Cerebellar nuclear complex (tissue), 1 donor: ENCODE measurements around the gene PUS7L.
A peak's percentile ranks its signal among the peaks of the same experiment; 100 is the strongest.
"Not testable (repeated sequence)": the region's sequence is repeated elsewhere in the genome, so short reads cannot be mapped to it uniquely, and the experiment has no call there.

ENCODE experiments used
- DNase-seq, 2 experiments: peaks; one replicate each; lab custom pipeline; 2025; lab: John Stamatoyannopoulos, UW

PUS7L gene

GRCh38 chr12:43758728-43759563 is at the start of gene PUS7L, which contains the start of gene IRAK4:
TSS of gene PUS7L (minus strand) at chr12:43758790. CDS start at chr12:43755245, 3,545 bp downstream.
TSS of gene IRAK4 (plus strand) at chr12:43758951. CDS start at chr12:43768112, 9,161 bp downstream.
- peak; percentile 56 to 87 for DNase-seq

GRCh38 chr12:43807386-43807785 is 48.8 kb upstream of the PUS7L start:
- DNase-seq: no peak

- DNase-seq: no peak
Measured at GRCh38 chr12:43806737-43807072, 48.1 kb upstream of the PUS7L start.

GRCh38 chr12:43805860-43806736 is 47.5 kb upstream of the PUS7L start, which contains the start of gene TWF1:
TSS of gene TWF1 (minus strand) at chr12:43806317. CDS start at chr12:43806245, 72 bp downstream.
- DNase-seq: peak in 1 of 2 experiments; percentile 54

GRCh38 chr12:43805149-43805859 is 46.7 kb upstream of the PUS7L start:
- DNase-seq: no peak

GRCh38 chr12:43797561-43798217 is 39.1 kb upstream of the PUS7L start:
- no peak for DNase-seq

GRCh38 chr12:43795716-43796280 is 37.2 kb upstream of the PUS7L start:
- DNase-seq: no peak

- DNase-seq: no peak
Measured at GRCh38 chr12:43789941-43790340, 31.4 kb upstream of the PUS7L start.

- no peak for DNase-seq
Measured at GRCh38 chr12:43786899-43787693, 28.5 kb upstream of the PUS7L start.

GRCh38 chr12:43776498-43776897 is 17.9 kb upstream of the PUS7L start:
- no peak for DNase-seq

- no peak for DNase-seq
Measured at GRCh38 chr12:43766291-43766690, 7.7 kb upstream of the PUS7L start.

GRCh38 chr12:43764528-43764927 is 5.9 kb upstream of the PUS7L start:
- no peak for DNase-seq

GRCh38 chr12:43763769-43764168 is 5.2 kb upstream of the PUS7L start:
- no peak for DNase-seq

GRCh38 chr12:43762596-43762995 is 4.0 kb upstream of the PUS7L start:
- DNase-seq: no peak

GRCh38 chr12:43761500-43761899 is 2.9 kb upstream of the PUS7L start:
- no peak for DNase-seq

GRCh38 chr12:43760396-43760795 is 1.8 kb upstream of the PUS7L start:
- no peak for DNase-seq

- no peak for DNase-seq
Measured at GRCh38 chr12:43758247-43758727, 303 bp downstream of the PUS7L start.

- no peak for DNase-seq
Measured at GRCh38 chr12:43754015-43754414, 4.6 kb downstream of the PUS7L start.

GRCh38 chr12:43751360-43751759 is 7.2 kb downstream of the PUS7L start:
- DNase-seq: not testable (repeated sequence)

GRCh38 chr12:43750814-43751213 is 7.8 kb downstream of the PUS7L start:
- DNase-seq: no peak
